Measurements from ENCODE around the gene AHSG. TPM values are rescaled to one million over a fixed set of nuclear protein-coding genes. Genes with fewer than 3 reads are reported as not detected.
"Not testable (repeated sequence)": the region's sequence is repeated elsewhere in the genome, so short reads cannot be mapped to it uniquely, and the experiment has no call there.

AHSG gene
- 0.30 TPM in 1 of 2 replicates, not detected in the other for total RNA-seq
- long read RNA-seq, partial matches to known transcripts: 0 of 1 reads
- long read RNA-seq, other reads (novel, unspliced or antisense): 1 of 1 reads

- no peaks in the 10 kb centered on the region for H3K9me3 Mint-ChIP-seq
- H3K27ac Mint-ChIP-seq (ENCODE audit: unreplicated experiment): no peak within 1 kb of the TSS
- DNase-seq (ENCODE audit: low read depth, low spot score): no peak
- TF ChIP-seq CTCF (conservative IDR thresholded peaks at IDR 0.05): no peak
- peaks cover 12% of the 10 kb centered on the region for H3K4me1 Mint-ChIP-seq
- H3K27me3 Mint-ChIP-seq (ENCODE audit: low read depth): peaks cover 45% of the 10 kb centered on the region
- H3K4me3 Mint-ChIP-seq: no peak within 1 kb of the TSS
- H3K36me3 Mint-ChIP-seq (ENCODE audit: low read depth): no peaks in the 10 kb centered on the region
Measured at GRCh38 chr3:186612721-186613636, at the start of gene AHSG. TSS of gene AHSG (plus strand) at chr3:186613060. CDS start at chr3:186613142, 82 bp downstream.

- H3K4me3 Mint-ChIP-seq: peak overlapping the region; percentile 70
- no peak for DNase-seq (ENCODE audit: low read depth, low spot score)
- no peaks in the 10 kb centered on the region for H3K36me3 Mint-ChIP-seq (ENCODE audit: low read depth)
- H3K27ac Mint-ChIP-seq (ENCODE audit: unreplicated experiment): peak overlapping the region; percentile 21
- no peaks in the 10 kb centered on the region for H3K9me3 Mint-ChIP-seq
- peaks cover 29% of the 10 kb centered on the region for H3K4me1 Mint-ChIP-seq
- no peaks in the 10 kb centered on the region for H3K27me3 Mint-ChIP-seq (ENCODE audit: low read depth)
- TF ChIP-seq CTCF (conservative IDR thresholded peaks at IDR 0.05): no peak
Measured at GRCh38 chr3:186564586-186564985, 48.3 kb upstream of the AHSG start.

GRCh38 chr3:186566772-186567071, 46.1 kb upstream of the AHSG start:
- peaks cover 48% of the 10 kb centered on the region for H3K4me1 Mint-ChIP-seq
- no peak for DNase-seq (ENCODE audit: low read depth, low spot score)
- H3K27ac Mint-ChIP-seq (ENCODE audit: unreplicated experiment): peak overlapping the region; percentile 46
- TF ChIP-seq CTCF (conservative IDR thresholded peaks at IDR 0.05): peak; percentile 30
- no peaks in the 10 kb centered on the region for H3K36me3 Mint-ChIP-seq (ENCODE audit: low read depth)
- no peaks in the 10 kb centered on the region for H3K9me3 Mint-ChIP-seq
- no peaks in the 10 kb centered on the region for H3K27me3 Mint-ChIP-seq (ENCODE audit: low read depth)
- peak overlapping the region; percentile 94 for H3K4me3 Mint-ChIP-seq

- Mint-ChIP-seq H3K9me3 (no peaks in the 10 kb centered on the region), H3K4me1 (peaks cover 51% of the 10 kb centered on the region), H3K27ac (ENCODE audit: unreplicated experiment) (peak within 1 kb of the TSS; percentile 66), H3K36me3 (ENCODE audit: low read depth) (no peaks in the 10 kb centered on the region), H3K27me3 (ENCODE audit: low read depth) (no peaks in the 10 kb centered on the region), H3K4me3 (peak within 1 kb of the TSS; percentile 94)
- no peak for TF ChIP-seq CTCF (conservative IDR thresholded peaks at IDR 0.05)
- DNase-seq (ENCODE audit: low read depth, low spot score): peak; percentile 97
Measured at GRCh38 chr3:186567072-186567921, 45.6 kb upstream of the AHSG start, which contains the start of gene TBCCD1. TSS of gene TBCCD1 (minus strand) at chr3:186567339. CDS start at chr3:186564329, 3,010 bp downstream.

GRCh38 chr3:186569361-186569760, 43.5 kb upstream of the AHSG start:
- H3K27me3 Mint-ChIP-seq (ENCODE audit: low read depth); H3K9me3 Mint-ChIP-seq; H3K27ac Mint-ChIP-seq (ENCODE audit: unreplicated experiment); H3K36me3 Mint-ChIP-seq (ENCODE audit: low read depth); DNase-seq (ENCODE audit: low read depth, low spot score): not testable (repeated sequence)
- H3K4me3 Mint-ChIP-seq: peak overlapping the region; percentile 99
- peaks cover 51% of the 10 kb centered on the region for H3K4me1 Mint-ChIP-seq

Measured in neural crest cell (in vitro differentiated cells).